HG03097 (cell line): ENCODE results near the gene VRK2.
"Not testable (repeated sequence)": the region's sequence is repeated elsewhere in the genome, so short reads cannot be mapped to it uniquely, and the experiment has no call there.

ENCODE experiments used
- ATAC-seq: cut with Tn5 transposase; IDR thresholded peaks from one replicate; pipeline ENCODE4 v1.9.1; 2021; ENCODE audit not compliant: unreplicated experiment, low FRiP score

The VRK2 gene

GRCh38 chr2:58052978-58053377 is 6.4 kb downstream of the VRK2 start:
- ATAC-seq, result no peak

- ATAC-seq, result no peak
Observed at GRCh38 chr2:58054264-58054663, 7.7 kb downstream of the VRK2 start.

GRCh38 chr2:58055033-58055786 is 8.6 kb downstream of the VRK2 start:
- ATAC-seq, result no peak

GRCh38 chr2:58056192-58056916 is 9.7 kb downstream of the VRK2 start:
- no peak for ATAC-seq

GRCh38 chr2:58057707-58058530 is 11.3 kb downstream of the VRK2 start:
- ATAC-seq, result no peak

GRCh38 chr2:58063641-58064040 is 17.0 kb downstream of the VRK2 start:
- no peak for ATAC-seq

- ATAC-seq, result no peak
Observed at GRCh38 chr2:58064086-58064485, 17.5 kb downstream of the VRK2 start.

- ATAC-seq, result no peak
Observed at GRCh38 chr2:58065248-58065647, 18.6 kb downstream of the VRK2 start.

- ATAC-seq, result no peak
Observed at GRCh38 chr2:58067001-58067400, 20.4 kb downstream of the VRK2 start.

- no peak for ATAC-seq
Observed at GRCh38 chr2:58070765-58071164, 24.2 kb downstream of the VRK2 start.

GRCh38 chr2:58072102-58072501 is 25.5 kb downstream of the VRK2 start:
- no peak for ATAC-seq

- ATAC-seq, result no peak
Observed at GRCh38 chr2:58073008-58073407, 26.4 kb downstream of the VRK2 start.

- no peak for ATAC-seq
Observed at GRCh38 chr2:58073751-58074150, 27.1 kb downstream of the VRK2 start.

GRCh38 chr2:58081000-58081399 is 34.4 kb downstream of the VRK2 start:
- no peak for ATAC-seq

- ATAC-seq, result no peak
Observed at GRCh38 chr2:58089081-58089480, 42.5 kb downstream of the VRK2 start.

GRCh38 chr2:58092772-58093171 is 46.2 kb downstream of the VRK2 start:
- ATAC-seq, result not testable (repeated sequence)

GRCh38 chr2:58097025-58097424 is 50.4 kb downstream of the VRK2 start:
- no peak for ATAC-seq

- ATAC-seq, result no peak
Observed at GRCh38 chr2:58098254-58099095, 51.9 kb downstream of the VRK2 start.

- no peak for ATAC-seq
Observed at GRCh38 chr2:58099096-58099769, 52.6 kb downstream of the VRK2 start.

- ATAC-seq, result no peak
Observed at GRCh38 chr2:58101500-58101899, 54.9 kb downstream of the VRK2 start.
